HCT116 (cell line): ENCODE measurements around the gene INPP5E.

Experiments used
- CEBPB ChIP-seq: IDR thresholded peaks from 2 replicates; pipeline ENCODE4 v1.6.1; 2012; ENCODE audit warnings: low read depth
- CTCF ChIP-seq, 3 experiments: fragments of 200-600 bp in 1 of 3; sonication (generic) in 1 of 3; IDR thresholded peaks in 2 of 3; conservative IDR thresholded peaks in 1 of 3; 2 replicates each; pipeline ENCODE4 v1.5.1; 2012 to 2017; ENCODE audit warnings: low read depth in 2 of 3, low read length in 2 of 3, antibody characterized with exemption in 1 of 3, borderline replicate concordance in 1 of 3, control low read depth in 1 of 3, mild to moderate bottlenecking in 1 of 3, mixed read lengths in 1 of 3, mixed run types in 1 of 3, moderate library complexity in 1 of 3; ENCODE audit not compliant: insufficient read depth in 1 of 3
- EZH2 ChIP-seq: fragments of 200-600 bp; sonication (generic); IDR thresholded peaks from 2 replicates; pipeline ENCODE4 v1.6.1; 2017; ENCODE audit warnings: antibody characterized with exemption, mixed run types
- EZH2phosphoT487 ChIP-seq: fragments of 200-600 bp; IDR thresholded peaks from 2 replicates; pipeline ENCODE4 v1.6.1; 2018; ENCODE audit warnings: antibody characterized with exemption, borderline replicate concordance
- FOSL1 ChIP-seq: IDR thresholded peaks from 2 replicates; pipeline ENCODE4 v1.6.1; 2012; ENCODE audit warnings: low read depth
- JUND ChIP-seq: IDR thresholded peaks from 2 replicates; pipeline ENCODE4 v1.6.1; 2012
- POLR2A ChIP-seq: IDR thresholded peaks from 2 replicates; pipeline ENCODE4 v1.7.0; 2011; ENCODE audit warnings: borderline replicate concordance; ENCODE audit not compliant: insufficient read depth, insufficient read length; ENCODE audit errors: extremely low read depth
- POLR2AphosphoS5 ChIP-seq: IDR thresholded peaks from 2 replicates; pipeline ENCODE4 v1.6.1; 2011; ENCODE audit warnings: mild to moderate bottlenecking, low read depth, low read length, moderate library complexity
- REST ChIP-seq: IDR thresholded peaks from 2 replicates; pipeline ENCODE4 v1.6.1; 2012; ENCODE audit warnings: low read depth
- SIN3A ChIP-seq: IDR thresholded peaks from 2 replicates; pipeline ENCODE4 v1.6.1; 2012; ENCODE audit warnings: low read depth
- SP1 ChIP-seq: IDR thresholded peaks from 2 replicates; pipeline ENCODE4 v1.6.1; 2012; ENCODE audit warnings: low read depth
- SRF ChIP-seq: IDR thresholded peaks from 2 replicates; pipeline ENCODE4 v1.6.1; 2012; ENCODE audit warnings: low read depth
- YY1 ChIP-seq: IDR thresholded peaks from 2 replicates; pipeline ENCODE4 v1.6.1; 2011; ENCODE audit warnings: low read length, low read depth, moderate library complexity, mild to moderate bottlenecking; ENCODE audit not compliant: insufficient replicate concordance; ENCODE audit errors: extremely low read depth

GRCh38 chr9:136470356-136470755, 30.7 kb upstream of the INPP5E start:
- TF ChIP-seq CEBPB (no peak), FOSL1 (no peak), CTCF (IDR thresholded peaks at IDR 0.05 in 2 of 3, conservative IDR thresholded peaks at IDR 0.05 in 1 of 3; ENCODE audit: borderline replicate concordance in 1 of 3, insufficient read depth in 1 of 3, low read depth in 2 of 3, low read length in 2 of 3) (no peak), SRF (no peak), EZH2 (no peak), REST (no peak), POLR2AphosphoS5 (no peak), JUND (no peak), EZH2phosphoT487 (no peak), SP1 (no peak), POLR2A (no peak), SIN3A (no peak), YY1 (no peak)
